Stimulated activated CD8-positive, alpha-beta memory T cell treated with anti-CD3 and anti-CD28 coated beads, Interleukin-7, amount 100 ng/mL, for 4 hours (primary cell): ENCODE measurements around the gene THRA.
A peak's percentile ranks its signal among the peaks of the same experiment; 100 is the strongest.

Source experiments
- DNase-seq, 2 donors: peaks; one replicate each; pipeline ENCODE4 v3.0.0-alpha.2; 2020; ENCODE audit warnings: low read depth in 2 of 2

The THRA gene

GRCh38 chr17:40084477-40084876, 21.7 kb downstream of the THRA start:
- no peak for DNase-seq

- DNase-seq = no peak
Measured at GRCh38 chr17:40086150-40087044, 23.6 kb downstream of the THRA start.

- no peak for DNase-seq
Measured at GRCh38 chr17:40087049-40087794, 24.5 kb downstream of the THRA start.

- no peak for DNase-seq
Measured at GRCh38 chr17:40087903-40088718, 25.3 kb downstream of the THRA start.

- DNase-seq = no peak
Measured at GRCh38 chr17:40089077-40089895, 26.5 kb downstream of the THRA start.

- no peak for DNase-seq
Measured at GRCh38 chr17:40090237-40091119, 27.7 kb downstream of the THRA start.

- no peak for DNase-seq
Measured at GRCh38 chr17:40091691-40092397, 29.1 kb downstream of the THRA start.

- no peak for DNase-seq
Measured at GRCh38 chr17:40092581-40092980, 29.8 kb downstream of the THRA start.

- no peak for DNase-seq
Measured at GRCh38 chr17:40093005-40093579, 30.3 kb downstream of the THRA start.

- no peak for DNase-seq
Measured at GRCh38 chr17:40093580-40094201, 30.9 kb downstream of the THRA start.

GRCh38 chr17:40094874-40095273, 32.1 kb downstream of the THRA start:
- no peak for DNase-seq

- no peak for DNase-seq
Measured at GRCh38 chr17:40095351-40095943, 32.7 kb downstream of the THRA start.

- peak; percentile 58 to 84 for DNase-seq
Measured at GRCh38 chr17:40095944-40096791, 33.4 kb downstream of the THRA start.

- no peak for DNase-seq
Measured at GRCh38 chr17:40097087-40097486, 34.3 kb downstream of the THRA start.

- no peak for DNase-seq
Measured at GRCh38 chr17:40097931-40098845, 35.4 kb downstream of the THRA start.
